GM19025 (cell line): ENCODE measurements around the gene AEBP1.

Source experiments
- ATAC-seq: cut with Tn5 transposase; IDR thresholded peaks from one replicate; pipeline ENCODE4 v1.9.1; 2021; ENCODE audit warnings: mild to moderate bottlenecking, low read depth, moderate library complexity; ENCODE audit not compliant: unreplicated experiment

AEBP1 gene

GRCh38 chr7:44102846-44103565 lies 1.1 kb upstream of the AEBP1 start:
- no peak for ATAC-seq

- ATAC-seq = no peak
These were observed 601 bp upstream of the AEBP1 start for GRCh38 chr7:44103566-44103922.

GRCh38 chr7:44104860-44105771 lies 971 bp downstream of the AEBP1 start:
- no peak for ATAC-seq

GRCh38 chr7:44105832-44106231 lies 1.7 kb downstream of the AEBP1 start:
- ATAC-seq = no peak

- no peak for ATAC-seq
These were observed 2.3 kb downstream of the AEBP1 start for GRCh38 chr7:44106311-44107065.

- no peak for ATAC-seq
These were observed 3.2 kb downstream of the AEBP1 start for GRCh38 chr7:44107116-44107960.

- no peak for ATAC-seq
These were observed 4.0 kb downstream of the AEBP1 start for GRCh38 chr7:44107961-44108767.

GRCh38 chr7:44108768-44109750 lies 4.9 kb downstream of the AEBP1 start:
- ATAC-seq = no peak

- no peak for ATAC-seq
These were observed 5.8 kb downstream of the AEBP1 start for GRCh38 chr7:44109991-44110390.

- ATAC-seq = no peak
These were observed 6.8 kb downstream of the AEBP1 start for GRCh38 chr7:44110719-44111635.

- ATAC-seq = no peak
These were observed 7.6 kb downstream of the AEBP1 start for GRCh38 chr7:44111761-44112160.

GRCh38 chr7:44112231-44112996 lies 8.3 kb downstream of the AEBP1 start:
- ATAC-seq = no peak

- ATAC-seq = no peak
These were observed 9.0 kb downstream of the AEBP1 start for GRCh38 chr7:44112997-44113763.

- ATAC-seq = no peak
These were observed 9.7 kb downstream of the AEBP1 start for GRCh38 chr7:44113764-44114354.

- ATAC-seq = no peak
These were observed 10.6 kb downstream of the AEBP1 start for GRCh38 chr7:44114586-44115310.
